IMR-90 (cell line): ENCODE results near the gene ZNF888. TPM values are rescaled to one million over a fixed set of nuclear protein-coding genes. Genes with fewer than 3 reads are reported as not detected.

Experiments
- ATAC-seq: fragments of 200-7000 bp; cut with Tn5 transposase; 2 replicates; pipeline ENCODE4 v1.9.1; 2020; ENCODE audit warnings: low read depth, mild to moderate bottlenecking, moderate library complexity
- BruUV-seq: library from RNA; stranded (reverse); fragments of 400-500 nt; replicated peaks from 2 replicates; lab custom pipeline; 2021; lab: Mats Ljungman, UMichigan
- CTCF ChIA-PET: fragments of 300-600 bp; formaldehyde crosslinking; extraction: SDS; loops from one replicate; lab custom pipeline; 2021; ENCODE audit warnings: antibody characterized with exemption; lab: Yijun Ruan, JAX
- POLR2A ChIA-PET: fragments of 300-600 bp; sonication (Branson Sonifier 250); formaldehyde crosslinking; loops from one replicate; lab custom pipeline; 2022; ENCODE audit warnings: antibody characterized with exemption; ENCODE audit not compliant: unreplicated experiment; lab: Charles Lee
- DNase-seq: peaks from one replicate; pipeline ENCODE4 v3.0.0; 2013
- H2AFZ ChIP-seq: replicated peaks from 2 replicates; pipeline ENCODE3; 2013; ENCODE audit warnings: low read length, mild to moderate bottlenecking; ENCODE audit not compliant: poor library complexity
- H2AK5ac ChIP-seq: 2 replicates; pipeline ENCODE4 v1.6.1; 2013; ENCODE audit warnings: low read depth, low read length, inconsistent platforms
- H2AK9ac ChIP-seq: replicated peaks from 2 replicates; pipeline ENCODE3; 2013; ENCODE audit warnings: mild to moderate bottlenecking, low read depth, low read length, moderate library complexity; ENCODE audit not compliant: poor library complexity
- H2BK120ac ChIP-seq: 2 replicates; pipeline ENCODE4 v1.6.1; 2013; ENCODE audit warnings: low read depth, low read length, inconsistent platforms
- H2BK15ac ChIP-seq: 3 replicates; pipeline ENCODE4 v1.6.1; 2013; ENCODE audit warnings: low read depth, low read length, inconsistent platforms
- H2BK20ac ChIP-seq: 2 replicates; pipeline ENCODE4 v1.6.1; 2013; ENCODE audit warnings: low read depth, mild to moderate bottlenecking, inconsistent platforms, low read length, moderate library complexity
- H2BK5ac ChIP-seq: 2 replicates; pipeline ENCODE4 v1.6.1; 2013; ENCODE audit warnings: mild to moderate bottlenecking, low read depth, low read length, inconsistent platforms; ENCODE audit not compliant: poor library complexity, severe bottlenecking
- H3K14ac ChIP-seq: replicated peaks from 2 replicates; pipeline ENCODE4 v1.6.1; 2013; ENCODE audit warnings: low read depth, low read length, inconsistent platforms
- H3K18ac ChIP-seq: 2 replicates; pipeline ENCODE4 v1.6.1; 2013; ENCODE audit warnings: low read depth, low read length, control low read depth
- H3K23ac ChIP-seq: 2 replicates; pipeline ENCODE4 v1.6.1; 2013; ENCODE audit warnings: low read depth, low read length, inconsistent platforms
- H3K27ac ChIP-seq: 2 replicates; pipeline ENCODE4 v1.5.1; 2013; ENCODE audit warnings: mild to moderate bottlenecking, control low read depth, low read length; ENCODE audit not compliant: insufficient read depth
- H3K27me3 ChIP-seq: 2 replicates; pipeline ENCODE4 v1.6.1; 2013; ENCODE audit warnings: low read length; ENCODE audit not compliant: control insufficient read depth, insufficient read depth
- H3K36me3 ChIP-seq: 2 replicates; pipeline ENCODE4 v1.6.1; 2013; ENCODE audit warnings: low read length, mixed read lengths; ENCODE audit not compliant: control insufficient read depth, insufficient read depth
- H3K4ac ChIP-seq: 2 replicates; pipeline ENCODE4 v1.6.1; 2013; ENCODE audit warnings: low read depth, low read length, inconsistent platforms
- H3K4me1 ChIP-seq: 2 replicates; pipeline ENCODE4 v1.6.1; 2013; ENCODE audit warnings: low read length, mixed read lengths; ENCODE audit not compliant: control insufficient read depth, insufficient read depth
- H3K4me2 ChIP-seq: 2 replicates; pipeline ENCODE4 v1.6.1; 2013; ENCODE audit warnings: low read depth, mild to moderate bottlenecking, control low read depth, low read length, moderate library complexity
- H3K4me3 ChIP-seq: 2 replicates; pipeline ENCODE4 v1.5.1; 2013; ENCODE audit warnings: low read depth, mild to moderate bottlenecking, control low read depth, low read length, moderate library complexity; ENCODE audit not compliant: insufficient read depth
- H3K56ac ChIP-seq: 2 replicates; pipeline ENCODE4 v1.6.1; 2013; ENCODE audit warnings: low read length, inconsistent platforms; ENCODE audit not compliant: insufficient read depth; ENCODE audit errors: extremely low read depth
- H3K79me1 ChIP-seq, 2 experiments: 2 replicates each; pipeline ENCODE4 v1.6.1; 2013; ENCODE audit warnings: low read length in 2 of 2, inconsistent platforms in 1 of 2, low read depth in 1 of 2
- H3K9ac ChIP-seq: 2 replicates; pipeline ENCODE4 v1.6.1; 2013; ENCODE audit warnings: low read depth, low read length, control low read depth
- H3K9me1 ChIP-seq: 2 replicates; pipeline ENCODE4 v1.6.1; 2013; ENCODE audit warnings: low read length, inconsistent platforms; ENCODE audit not compliant: insufficient read depth
- H3K9me3 ChIP-seq: 2 replicates; pipeline ENCODE4 v1.6.1; 2013; ENCODE audit warnings: low read length; ENCODE audit not compliant: control insufficient read depth, insufficient read depth
- H4K20me1 ChIP-seq: 2 replicates; pipeline ENCODE4 v1.6.1; 2013; ENCODE audit warnings: low read length, inconsistent platforms; ENCODE audit not compliant: insufficient read depth
- H4K5ac ChIP-seq: 2 replicates; pipeline ENCODE4 v1.6.1; 2013; ENCODE audit warnings: mild to moderate bottlenecking, low read depth, low read length, control low read depth
- H4K8ac ChIP-seq, 2 experiments: 2 replicates each; pipeline ENCODE4 v1.6.1; 2013; ENCODE audit warnings: low read depth in 2 of 2, low read length in 2 of 2, control low read depth in 1 of 2, inconsistent platforms in 1 of 2
- H4K91ac ChIP-seq: 2 replicates; pipeline ENCODE4 v1.6.1; 2013; ENCODE audit warnings: low read depth, low read length, inconsistent platforms; ENCODE audit not compliant: insufficient read depth
- ELK1 ChIP-seq: fragments of 150-350 bp; IDR thresholded peaks from 2 replicates; pipeline ENCODE4 v1.6.1; 2016; ENCODE audit warnings: low read depth, mild to moderate bottlenecking, low read length, moderate library complexity, borderline replicate concordance
- NFE2L2 ChIP-seq: fragments of 150-350 bp; IDR thresholded peaks from 2 replicates; pipeline ENCODE4 v1.6.1; 2016; ENCODE audit warnings: low read depth, mild to moderate bottlenecking, low read length
- POLR2A ChIP-seq: IDR thresholded peaks from 2 replicates; pipeline ENCODE4 v1.6.1; 2012; ENCODE audit warnings: mild to moderate bottlenecking, low read depth, low read length
- RCOR1 ChIP-seq: IDR thresholded peaks from 2 replicates; pipeline ENCODE4 v1.6.1; 2012; ENCODE audit warnings: mild to moderate bottlenecking, low read length, improper control_type of control experiment; ENCODE audit not compliant: insufficient replicate concordance
- SMC3 ChIP-seq: fragments of 150-350 bp; IDR thresholded peaks from 2 replicates; pipeline ENCODE4 v1.6.1; 2016; ENCODE audit warnings: low read depth, mild to moderate bottlenecking, antibody characterized with exemption, low read length, moderate library complexity
- WGBS, 2 experiments: methylation state at CpG; one replicate each; pipeline versions ENCODE4 v1.1.5 to v1.1.7; 2013; ENCODE audit warnings: missing lambda C conversion rate in 2 of 2; ENCODE audit not compliant: insufficient read length in 1 of 2; ENCODE audit errors: extremely low coverage in 2 of 2; 5-methylcytosine and 5-hydroxymethylcytosine counted together
- dilution Hi-C: fragments of 300-500 bp; cut with HindIII; formaldehyde crosslinking; loops from one replicate; pipeline ENCODE4 v1.14.3; 2018; ENCODE audit warnings: low sequenced_read_pairs; ENCODE audit not compliant: unreplicated experiment
- in situ Hi-C: fragments of 300-500 bp; cut with MboI; formaldehyde crosslinking; loops from 3 replicates; pipeline ENCODE4 v1.14.3; 2019; ENCODE audit warnings: low sequenced_read_pairs, inconsistent platforms, mixed read lengths
- intact Hi-C: fragments of 100-400 bp; cut with micrococcal nuclease; formaldehyde crosslinking; loops from 2 replicates; pipeline ENCODE4 v1.10.0; 2022
- polyA plus RNA-seq, 3 experiments: library from polyadenylated mRNA; depleted of rRNA; stranded (reverse); fragments of >200 nt; gene quantifications; 2 replicates each; pipeline ENCODE4 v1.2.3, GENCODE V29; 2012; ENCODE audit warnings: low replicate concordance in 1 of 3
- total RNA-seq: library from RNA; depleted of rRNA; stranded (reverse); fragments of >200 nt; gene quantifications from 2 replicates; pipeline ENCODE4 v1.2.3, GENCODE V29; 2012

ZNF888 gene
- total and polyA plus RNA-seq, 2 of the 4 experiments (the other 2 are of a cell fraction): 0.82 to 6.1 TPM

GRCh38 chr19:52917531-52917930, 5.7 kb downstream of the ZNF888 start:
- Histone ChIP-seq H2AK9ac (no peak overlapping the region), H4K20me1 (no peaks in the 10 kb centered on the region), H3K56ac (no peak overlapping the region), H3K79me1 (peaks cover 3 to 7% of the 10 kb centered on the region in 2 experiments; a peak in 1 of 4 replicates), H3K4ac (no peak overlapping the region), H3K9me1 (0 out of 2 replicates have a peak, but pooled peaks cover 3% of the 10 kb centered on the region), H4K5ac (no peak overlapping the region), H4K8ac (no peak overlapping the region), H3K4me3 (no peak overlapping the region), H2AK5ac (no peak overlapping the region), H3K4me2 (no peak overlapping the region), H4K91ac (no peak overlapping the region), H3K9ac (no peak overlapping the region), H3K27me3 (no peaks in the 10 kb centered on the region), H3K14ac (no peak overlapping the region), H2BK120ac (no peak overlapping the region), H3K18ac (no peak overlapping the region), H2AFZ (no peak overlapping the region), H3K36me3 (peaks cover 7% of the 10 kb centered on the region), H3K27ac (no peak overlapping the region), H3K9me3 (no peaks in the 10 kb centered on the region), H2BK15ac (no peak overlapping the region), H2BK20ac (no peak overlapping the region), H2BK5ac (no peak overlapping the region), H3K4me1 (no peaks in the 10 kb centered on the region), H3K23ac (no peak overlapping the region)
- in situ Hi-C loops (no loop called here), dilution Hi-C loops (no loop called here), intact Hi-C loops (no loop called here)
- BruUV-seq: no TSS peak
- ChIA-PET POLR2A (no interaction called here), CTCF (no interaction called here)
- ATAC-seq (no peak), DNase-seq (no peak)
- no peak for TF ChIP-seq RCOR1
- no peak for TF ChIP-seq SMC3
- TF ChIP-seq NFE2L2: no peak
- no peak for TF ChIP-seq ELK1
- TF ChIP-seq POLR2A: no peak
- no CpG with 5 or more reads among the region's 5 CpGs for WGBS, 2 experiments
